HFFc6 (cell line): ENCODE results near the gene CCDC8. TPM values are rescaled to one million over a fixed set of nuclear protein-coding genes. Genes with fewer than 3 reads are reported as not detected.
A peak's percentile ranks its signal among the peaks of the same experiment; 100 is the strongest.

ENCODE experiments used
- DNase-seq: peaks from one replicate; pipeline ENCODE4 v3.0.0-alpha.2; 2018
- H3K27ac Mint-ChIP-seq: 2 replicates; pipeline ENCODE4 v1.8.0; 2020; ENCODE audit warnings: mild to moderate bottlenecking, mixed read lengths
- H3K27me3 Mint-ChIP-seq: 2 replicates; pipeline ENCODE4 v1.8.0; 2021; ENCODE audit warnings: mild to moderate bottlenecking, moderate library complexity, mixed read lengths; ENCODE audit not compliant: insufficient read depth
- H3K36me3 Mint-ChIP-seq: 2 replicates; pipeline ENCODE4 v1.8.0; 2021; ENCODE audit warnings: low read depth, mixed read lengths
- H3K4me1 Mint-ChIP-seq: 2 replicates; pipeline ENCODE4 v1.8.0; 2020; ENCODE audit warnings: low read depth, mixed read lengths
- H3K4me3 Mint-ChIP-seq: 2 replicates; pipeline ENCODE4 v1.8.0; 2020; ENCODE audit warnings: mild to moderate bottlenecking, moderate library complexity, mixed read lengths
- H3K9me3 Mint-ChIP-seq: 2 replicates; pipeline ENCODE4 v1.8.0; 2020; ENCODE audit warnings: mild to moderate bottlenecking, mixed read lengths
- total RNA-seq, 6 experiments: library from RNA; stranded (reverse); fragmentation: NEBNext Ultra II Directional; extraction: Animal tissue kit (Norgen Biotek cat#: 25700); gene quantifications; 2 replicates in 1 of 6; 3 replicates in 5 of 6; pipeline ENCODE4 v1.2.3, GENCODE V29; 2021
- TF ChIP-seq, protein P1 (sequence below): fragments of 200-600 bp; sonication (generic); IDR thresholded peaks from 2 replicates; pipeline ENCODE4 v1.5.0; 2021; ENCODE audit warnings: antibody characterized with exemption, mild to moderate bottlenecking

Gene CCDC8
- total RNA-seq, 6 experiments from 2014 or later, result 6.3 to 10.6 (median 10.2) TPM

DNA sequence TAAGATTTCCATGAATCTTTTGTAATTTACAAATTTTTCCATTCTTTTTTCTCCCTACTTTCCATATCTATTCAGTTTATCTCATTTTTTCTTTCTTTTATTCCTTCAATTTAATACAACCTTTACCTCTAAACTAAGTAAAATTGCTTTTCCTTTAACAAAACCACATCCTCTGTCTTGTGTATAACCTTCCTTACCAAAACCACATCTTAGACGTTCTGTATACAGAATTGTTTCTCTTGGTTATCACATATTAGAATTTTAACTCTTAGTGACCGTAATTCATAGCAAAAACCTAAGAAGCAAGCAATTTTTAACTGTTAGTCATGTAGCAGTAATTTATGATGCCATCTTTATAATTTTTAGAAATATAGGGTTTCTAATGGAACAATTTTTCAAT is 51.4 kb downstream of the CCDC8 start:
- H3K4me3 Mint-ChIP-seq, result peak overlapping the region; percentile 22; the same call in 1 of the 2 replicates
- H3K4me1 Mint-ChIP-seq, result peaks cover 40% of the 10 kb centered on the region
- no peaks in the 10 kb centered on the region; the same call in 1 of the 2 replicates for H3K27me3 Mint-ChIP-seq
- peaks cover 24% of the 10 kb centered on the region for H3K36me3 Mint-ChIP-seq
- H3K9me3 Mint-ChIP-seq, result no peaks in the 10 kb centered on the region
- no peak for DNase-seq
- peak overlapping the region; percentile 59 for H3K27ac Mint-ChIP-seq
- TF ChIP-seq, protein P1, sequence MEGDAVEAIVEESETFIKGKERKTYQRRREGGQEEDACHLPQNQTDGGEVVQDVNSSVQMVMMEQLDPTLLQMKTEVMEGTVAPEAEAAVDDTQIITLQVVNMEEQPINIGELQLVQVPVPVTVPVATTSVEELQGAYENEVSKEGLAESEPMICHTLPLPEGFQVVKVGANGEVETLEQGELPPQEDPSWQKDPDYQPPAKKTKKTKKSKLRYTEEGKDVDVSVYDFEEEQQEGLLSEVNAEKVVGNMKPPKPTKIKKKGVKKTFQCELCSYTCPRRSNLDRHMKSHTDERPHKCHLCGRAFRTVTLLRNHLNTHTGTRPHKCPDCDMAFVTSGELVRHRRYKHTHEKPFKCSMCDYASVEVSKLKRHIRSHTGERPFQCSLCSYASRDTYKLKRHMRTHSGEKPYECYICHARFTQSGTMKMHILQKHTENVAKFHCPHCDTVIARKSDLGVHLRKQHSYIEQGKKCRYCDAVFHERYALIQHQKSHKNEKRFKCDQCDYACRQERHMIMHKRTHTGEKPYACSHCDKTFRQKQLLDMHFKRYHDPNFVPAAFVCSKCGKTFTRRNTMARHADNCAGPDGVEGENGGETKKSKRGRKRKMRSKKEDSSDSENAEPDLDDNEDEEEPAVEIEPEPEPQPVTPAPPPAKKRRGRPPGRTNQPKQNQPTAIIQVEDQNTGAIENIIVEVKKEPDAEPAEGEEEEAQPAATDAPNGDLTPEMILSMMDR, result no peak

Other genes starting within 250 kb of the CCDC8 start
- gene IGFL1, start 183.8 kb downstream of the CCDC8 start, total RNA-seq, result not detected
- gene HIF3A, start 116.5 kb downstream of the CCDC8 start, total RNA-seq, result 1 to 10 TPM in 4 of 6 experiments, under 1 TPM in 2; 0.14 to 3.3 (median 2.1) TPM
- 10 to 100 TPM; 62.8 to 80.6 (median 76.3) TPM for gene PPP5C, start 66.5 kb downstream of the CCDC8 start, total RNA-seq
- under 1 TPM in 3 of 6 experiments, not detected in 3; 0.05 to 0.09 (median 0.07) TPM for gene PNMA8C, start 15.4 kb upstream of the CCDC8 start, total RNA-seq
- 10 to 100 TPM in 2 of 6 experiments, 1 to 10 TPM in 4; 8.6 to 13.1 (median 9.2) TPM for gene PNMA8A, start 58.0 kb upstream of the CCDC8 start, total RNA-seq
- gene PNMA8B, start 82.3 kb upstream of the CCDC8 start, total RNA-seq, result under 1 TPM in 4 of 6 experiments, not detected in 2; 0.02 to 0.17 (median 0.07) TPM
- gene CALM3, start 187.8 kb upstream of the CCDC8 start, total RNA-seq, result 100 to 1,000 TPM; 445 to 561 (median 538) TPM
- gene PTGIR, start 211.5 kb upstream of the CCDC8 start, total RNA-seq, result 10 to 100 TPM; 16.0 to 26.6 (median 17.9) TPM
- not detected for gene GNG8, start 222.6 kb upstream of the CCDC8 start, total RNA-seq
- 10 to 100 TPM; 12.6 to 17.2 (median 15.5) TPM for gene DACT3, start 247.6 kb upstream of the CCDC8 start, total RNA-seq